Body of pancreas (tissue), 4 donors: ENCODE results near the gene RFTN2. TPM values are rescaled to one million over a fixed set of nuclear protein-coding genes. Genes with fewer than 3 reads are reported as not detected.
"Not testable (repeated sequence)": the region's sequence is repeated elsewhere in the genome, so short reads cannot be mapped to it uniquely, and the experiment has no call there.

ENCODE experiments used
- ATAC-seq: fragments of 150-250 bp; one replicate; pipeline ENCODE4 v1.9.1; 2016
- DNase-seq, 4 donors: peaks; one replicate each; pipeline ENCODE4 v3.0.0-alpha.2; 2019
- H3K27ac ChIP-seq, 4 donors: fragments of 200-600 bp; sonication (generic); 1 replicate in 3 of 4; 2 replicates in 1 of 4; pipeline versions ENCODE4 v1.5.1 to v1.6.1; 2016 to 2019; ENCODE audit warnings: mild to moderate bottlenecking in 1 of 4, mixed read lengths in 1 of 4, moderate library complexity in 1 of 4
- H3K27me3 ChIP-seq, 2 donors: fragments of 200-600 bp; sonication (generic); one replicate each; pipeline ENCODE4 v1.6.0; 2016; ENCODE audit warnings: mild to moderate bottlenecking in 1 of 2
- H3K36me3 ChIP-seq, 2 donors: fragments of 200-600 bp; sonication (generic); replicated peaks in 1 of 2; 2 replicates each; pipeline ENCODE4 v1.5.1; 2016; ENCODE audit warnings: low read depth in 2 of 2; ENCODE audit not compliant: insufficient read depth in 1 of 2
- H3K4me1 ChIP-seq: fragments of 200-600 bp; sonication (generic); one replicate; pipeline ENCODE4 v1.6.0; 2016
- H3K4me3 ChIP-seq, 2 donors: fragments of 200-600 bp; sonication (generic); 1 replicate in 1 of 2; 2 replicates in 1 of 2; pipeline ENCODE4 v1.5.1; 2016 to 2019
- H3K9me3 ChIP-seq, 3 donors: fragments of 200-600 bp; sonication (generic); 1 replicate in 2 of 3; 2 replicates in 1 of 3; pipeline ENCODE4 v1.5.1; 2016
- POLR2A ChIP-seq, 3 donors: fragments of 450-650 bp; IDR thresholded peaks; one replicate each; pipeline ENCODE4 v1.6.1; 2016; ENCODE audit warnings: antibody characterized with exemption in 3 of 3, mild to moderate bottlenecking in 2 of 3
- WGBS, 2 donors: methylation state at CpG; one replicate each; pipeline ENCODE4 v1.1.5; 2017; 5-methylcytosine and 5-hydroxymethylcytosine counted together
- intact Hi-C: fragments of 100-400 bp; cut with DNase I; formaldehyde crosslinking; loops from one replicate; pipeline ENCODE4 v1.15.1; 2023
- total RNA-seq, 2 donors: library from RNA; depleted of rRNA; stranded (reverse); fragments of >200 nt; gene quantifications; one replicate each; pipeline ENCODE4 v1.1.0, GENCODE V29; 2016
- TF ChIP-seq, protein P1 (sequence below), 7 experiments: fragments of 450-650 bp in 4 of 7; fragments of 200-600 bp in 3 of 7; sonication (generic) in 3 of 7; IDR thresholded peaks; one replicate each; pipeline ENCODE4 v1.5.1; 2016 to 2019; ENCODE audit warnings: antibody characterized with exemption in 7 of 7

RFTN2 gene
- total RNA-seq = 10 to 100 TPM in 1 of 2 donors, 1 to 10 TPM in 1; 1.3 to 11.9 TPM

GRCh38 chr2:197675246-197675645 is at the start of gene RFTN2:
TSS of gene RFTN2 (minus strand) at chr2:197675587. CDS start at chr2:197675458, 129 bp downstream.
- Histone ChIP-seq H3K27me3 (no peaks in the 10 kb centered on the region), H3K4me3 (no peak within 1 kb of the TSS), H3K36me3 (no peaks in the 10 kb centered on the region), H3K9me3 (no peaks in the 10 kb centered on the region), H3K4me1 (no peaks in the 10 kb centered on the region), H3K27ac (peak within 1 kb of the TSS in 3 of 4 donors; percentile 31 to 67 (median 36))
- WGBS, 2 donors = 40 to 47% methylated on average over 3 of the region's 3 CpGs
- no peak for ATAC-seq
- TF ChIP-seq, protein P1, sequence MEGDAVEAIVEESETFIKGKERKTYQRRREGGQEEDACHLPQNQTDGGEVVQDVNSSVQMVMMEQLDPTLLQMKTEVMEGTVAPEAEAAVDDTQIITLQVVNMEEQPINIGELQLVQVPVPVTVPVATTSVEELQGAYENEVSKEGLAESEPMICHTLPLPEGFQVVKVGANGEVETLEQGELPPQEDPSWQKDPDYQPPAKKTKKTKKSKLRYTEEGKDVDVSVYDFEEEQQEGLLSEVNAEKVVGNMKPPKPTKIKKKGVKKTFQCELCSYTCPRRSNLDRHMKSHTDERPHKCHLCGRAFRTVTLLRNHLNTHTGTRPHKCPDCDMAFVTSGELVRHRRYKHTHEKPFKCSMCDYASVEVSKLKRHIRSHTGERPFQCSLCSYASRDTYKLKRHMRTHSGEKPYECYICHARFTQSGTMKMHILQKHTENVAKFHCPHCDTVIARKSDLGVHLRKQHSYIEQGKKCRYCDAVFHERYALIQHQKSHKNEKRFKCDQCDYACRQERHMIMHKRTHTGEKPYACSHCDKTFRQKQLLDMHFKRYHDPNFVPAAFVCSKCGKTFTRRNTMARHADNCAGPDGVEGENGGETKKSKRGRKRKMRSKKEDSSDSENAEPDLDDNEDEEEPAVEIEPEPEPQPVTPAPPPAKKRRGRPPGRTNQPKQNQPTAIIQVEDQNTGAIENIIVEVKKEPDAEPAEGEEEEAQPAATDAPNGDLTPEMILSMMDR (IDR thresholded peaks at IDR 0.05) = no peak
- no peak for TF ChIP-seq POLR2A (IDR thresholded peaks at IDR 0.05)
- DNase-seq = no peak
- intact Hi-C loops = no loop called here

DNA sequence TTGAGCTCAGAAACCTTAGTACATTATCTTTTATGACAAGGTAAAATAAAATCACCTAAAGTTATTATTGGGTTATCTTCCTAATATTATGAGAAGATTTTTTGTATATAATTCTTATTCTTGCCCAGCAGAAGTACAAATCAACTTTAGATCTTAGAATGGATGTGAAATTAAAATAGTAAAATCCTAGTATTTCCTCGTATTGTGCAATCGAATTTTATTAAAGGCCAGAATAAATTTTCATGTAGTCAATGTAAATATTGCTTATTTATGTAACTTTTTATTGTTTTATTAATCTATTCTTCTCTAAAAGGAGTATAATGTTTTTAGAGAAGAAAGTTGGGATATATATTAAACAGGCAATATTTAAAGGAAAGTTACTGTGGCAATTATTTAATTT is 42.5 kb upstream of the RFTN2 start:
- WGBS, 2 donors = 87 to 90% methylated on average over 2 of the region's 2 CpGs
- Histone ChIP-seq H3K4me3 (no peak overlapping the region), H3K9me3 (no peaks in the 10 kb centered on the region), H3K27ac (no peak overlapping the region), H3K4me1 (no peaks in the 10 kb centered on the region), H3K36me3 (no peaks in the 10 kb centered on the region), H3K27me3 (no peaks in the 10 kb centered on the region)
- no peak for ATAC-seq
- TF ChIP-seq, protein P1 (IDR thresholded peaks at IDR 0.05) = no peak
- no peak for TF ChIP-seq POLR2A (IDR thresholded peaks at IDR 0.05)
- no peak for DNase-seq
- intact Hi-C loops = no loop called here

GRCh38 chr2:197713271-197713670 is 37.9 kb upstream of the RFTN2 start:
- intact Hi-C loops = no loop called here
- no peaks in the 10 kb centered on the region for H3K27me3 ChIP-seq
- no peak overlapping the region for H3K27ac ChIP-seq
- no peak for ATAC-seq
- no peak overlapping the region for H3K4me3 ChIP-seq
- WGBS, 2 donors = 86 to 90% methylated on average over 3 of the region's 3 CpGs
- TF ChIP-seq POLR2A (IDR thresholded peaks at IDR 0.05) = no peak
- TF ChIP-seq, protein P1 (IDR thresholded peaks at IDR 0.05) = no peak
- peaks cover 8% of the 10 kb centered on the region for H3K4me1 ChIP-seq
- H3K9me3 ChIP-seq = no peaks in the 10 kb centered on the region
- DNase-seq = no peak
- H3K36me3 ChIP-seq = no peaks in the 10 kb centered on the region

GRCh38 chr2:197711578-197711977 is 36.2 kb upstream of the RFTN2 start:
- Histone ChIP-seq H3K4me3 (no peak overlapping the region), H3K36me3 (no peaks in the 10 kb centered on the region), H3K27ac (no peak overlapping the region), H3K9me3 (no peaks in the 10 kb centered on the region), H3K4me1 (peaks cover 22% of the 10 kb centered on the region), H3K27me3 (no peaks in the 10 kb centered on the region)
- intact Hi-C loops = no loop called here
- DNase-seq = no peak
- TF ChIP-seq, protein P1 (IDR thresholded peaks at IDR 0.05) = no peak
- no peak for TF ChIP-seq POLR2A (IDR thresholded peaks at IDR 0.05)
- ATAC-seq = no peak

DNA sequence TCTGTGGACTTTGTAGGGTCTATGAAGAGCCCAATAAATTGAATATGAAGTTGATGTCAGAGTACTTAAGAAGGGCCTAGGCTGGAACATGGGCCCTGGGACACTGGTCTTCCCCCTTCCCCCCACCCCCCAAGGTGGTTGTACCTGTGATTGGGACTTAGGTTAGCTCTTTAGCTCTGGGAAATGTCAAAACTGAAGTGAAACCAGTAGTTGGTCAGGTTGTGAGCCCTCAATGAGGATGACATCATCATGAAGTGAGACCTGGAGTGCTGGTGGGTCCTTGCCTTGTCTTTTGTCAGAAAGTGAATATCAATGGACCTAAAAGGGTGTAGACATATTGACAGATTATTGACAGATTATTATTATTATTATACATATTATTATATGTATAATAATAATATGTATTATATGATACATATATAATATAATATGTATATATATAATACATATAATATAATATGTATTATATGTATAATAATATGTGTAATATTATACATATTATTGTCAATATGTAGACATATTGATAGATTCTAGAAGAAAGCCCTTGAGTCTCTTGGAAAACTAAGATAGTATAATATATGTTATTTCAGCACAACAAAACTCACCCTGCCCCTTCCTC is 35.1 kb upstream of the RFTN2 start:
- H3K9me3 ChIP-seq = no peaks in the 10 kb centered on the region
- H3K4me3 ChIP-seq = no peak overlapping the region
- no peaks in the 10 kb centered on the region for H3K27me3 ChIP-seq
- intact Hi-C loops = no loop called here
- no peaks in the 10 kb centered on the region for H3K36me3 ChIP-seq
- no peak for DNase-seq
- TF ChIP-seq, protein P1 (IDR thresholded peaks at IDR 0.05) = no peak
- no peak for TF ChIP-seq POLR2A (IDR thresholded peaks at IDR 0.05)
- no peak overlapping the region for H3K27ac ChIP-seq
- no peak for ATAC-seq
- H3K4me1 ChIP-seq = peaks cover 29% of the 10 kb centered on the region

- intact Hi-C loops, DNase-seq, H3K27me3 ChIP-seq, ATAC-seq, H3K36me3 ChIP-seq, H3K9me3 ChIP-seq, H3K27ac ChIP-seq, H3K4me3 ChIP-seq: not testable (repeated sequence)
- H3K4me1 ChIP-seq = peaks cover 29% of the 10 kb centered on the region
- WGBS, 2 donors = 86% methylated on average over 7 of the region's 7 CpGs
These were observed 33.8 kb upstream of the RFTN2 start for GRCh38 chr2:197709140-197709539.
